Sciatic nerve (tissue), 2 donors: ENCODE results near the gene TOB1. TPM values are rescaled to one million over a fixed set of nuclear protein-coding genes. Genes with fewer than 3 reads are reported as not detected.

ENCODE experiments used
- ATAC-seq: fragments of 200-7000 bp; cut with Tn5 transposase; one replicate; pipeline ENCODE4 v1.9.1; 2020; ENCODE audit warnings: mild to moderate bottlenecking, moderate library complexity
- DNase-seq: peaks from one replicate; pipeline ENCODE4 v3.0.0-alpha.2; 2020; ENCODE audit warnings: low spot score
- intact Hi-C: fragments of 100-400 bp; cut with DNase I; formaldehyde crosslinking; loops from one replicate; pipeline ENCODE4 v1.14.2; 2022
- total RNA-seq: library from RNA; stranded (reverse); fragmentation: NEBNext Ultra II Directional; extraction: Animal tissue kit (Norgen Biotek cat#: 25700); gene quantifications from one replicate; pipeline ENCODE4 v1.2.1, GENCODE V29; 2021
- donor health status: DM: no; HTN: no; CAD: no.
- donor health status: DM: no; HTN: no; CAD: no.

TOB1 gene, protein sequence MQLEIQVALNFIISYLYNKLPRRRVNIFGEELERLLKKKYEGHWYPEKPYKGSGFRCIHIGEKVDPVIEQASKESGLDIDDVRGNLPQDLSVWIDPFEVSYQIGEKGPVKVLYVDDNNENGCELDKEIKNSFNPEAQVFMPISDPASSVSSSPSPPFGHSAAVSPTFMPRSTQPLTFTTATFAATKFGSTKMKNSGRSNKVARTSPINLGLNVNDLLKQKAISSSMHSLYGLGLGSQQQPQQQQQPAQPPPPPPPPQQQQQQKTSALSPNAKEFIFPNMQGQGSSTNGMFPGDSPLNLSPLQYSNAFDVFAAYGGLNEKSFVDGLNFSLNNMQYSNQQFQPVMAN
- total RNA-seq, result 114 TPM

DNA sequence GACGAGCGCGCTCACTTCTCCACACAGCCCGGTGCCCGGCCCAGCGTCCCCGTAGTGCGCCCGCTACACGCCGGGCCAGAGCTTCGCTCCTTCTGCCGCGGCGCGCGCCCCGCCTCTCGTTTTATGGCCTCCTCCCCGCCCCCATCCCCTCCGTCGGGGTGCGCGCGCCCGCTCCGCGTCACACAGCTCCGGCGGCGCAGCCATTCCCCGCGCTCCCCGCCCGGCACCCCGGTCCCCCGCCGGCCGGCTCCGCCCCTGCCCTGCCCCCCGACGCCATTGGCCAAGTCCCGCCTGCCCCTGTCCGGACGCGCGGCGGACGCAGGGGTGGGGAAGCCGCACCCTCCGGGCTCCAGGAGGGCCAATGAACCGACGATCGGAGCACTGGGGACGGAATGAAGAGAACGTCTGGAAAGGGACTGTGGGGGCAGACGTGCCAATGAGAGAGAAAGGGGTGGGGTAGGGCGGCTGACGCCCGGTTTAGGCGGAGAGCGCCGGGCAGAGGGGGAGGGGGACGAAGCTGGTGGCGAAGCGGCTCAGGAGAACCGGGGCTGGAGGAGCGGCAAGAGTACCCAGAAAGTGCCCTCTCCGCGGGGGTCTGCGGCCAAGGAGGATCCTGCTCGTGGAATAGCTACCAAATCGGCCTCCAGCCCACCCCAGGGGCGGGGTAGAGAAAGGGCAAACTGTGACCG, at the start of gene TOB1:
TSS of gene TOB1 (minus strand) at position 94 of the 689 bp plus-strand sequence. CDS start 2,337 bp downstream, outside the sequence.
- peak; percentile 99 for DNase-seq
- ATAC-seq, result peak; percentile 92
- intact Hi-C loops, result no loop called here

DNA sequence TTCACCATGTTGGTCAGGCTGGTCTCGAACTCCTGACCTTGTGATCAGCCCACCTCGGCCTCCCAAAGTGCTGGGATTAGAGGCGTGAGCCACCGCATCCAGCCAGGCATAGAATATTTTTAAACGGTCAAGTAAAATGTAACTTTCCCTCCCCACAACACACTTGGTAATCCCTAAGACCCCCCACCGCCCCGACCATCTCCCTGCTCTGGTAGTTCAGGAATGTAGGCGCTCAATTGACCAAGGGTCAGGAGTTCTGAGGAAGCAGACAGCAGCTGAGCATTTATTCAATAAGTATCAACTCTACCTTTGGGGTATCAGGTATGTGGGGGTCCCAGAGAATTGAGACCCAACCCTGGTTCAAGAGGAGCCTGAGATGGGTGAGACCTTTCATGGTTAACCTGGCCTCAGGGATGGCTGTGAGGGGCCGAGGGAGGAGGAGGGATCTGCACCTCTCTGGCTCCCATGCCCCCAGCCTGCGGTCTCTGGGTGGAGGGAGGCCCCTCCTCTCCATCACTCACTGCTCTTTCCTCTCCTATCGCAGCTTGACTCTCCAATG, 48.4 kb upstream of the TOB1 start:
- DNase-seq (no peak), ATAC-seq (no peak)
- intact Hi-C loops, result no loop called here

DNA sequence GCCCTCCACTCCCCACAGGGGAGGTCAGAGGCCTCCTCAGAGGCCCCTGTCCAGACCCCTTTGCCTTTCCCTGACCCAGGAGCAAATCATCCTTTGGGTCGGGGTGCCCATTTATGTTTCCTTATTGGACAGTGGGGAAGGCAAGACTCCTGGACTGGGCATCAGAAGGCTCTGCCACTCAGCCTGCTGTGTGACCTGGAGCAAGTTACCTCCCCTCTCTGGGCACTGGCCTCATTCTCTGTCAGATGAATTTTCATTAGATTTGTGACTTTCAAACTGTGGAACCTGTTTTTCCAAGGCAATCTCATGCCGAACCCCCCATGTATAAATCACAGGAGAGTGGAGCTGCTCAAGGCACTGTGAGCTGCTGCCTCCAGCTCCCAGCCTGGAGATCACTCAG, 47.0 kb upstream of the TOB1 start:
- intact Hi-C loops, result no loop called here
- no peak for DNase-seq
- no peak for ATAC-seq

DNA sequence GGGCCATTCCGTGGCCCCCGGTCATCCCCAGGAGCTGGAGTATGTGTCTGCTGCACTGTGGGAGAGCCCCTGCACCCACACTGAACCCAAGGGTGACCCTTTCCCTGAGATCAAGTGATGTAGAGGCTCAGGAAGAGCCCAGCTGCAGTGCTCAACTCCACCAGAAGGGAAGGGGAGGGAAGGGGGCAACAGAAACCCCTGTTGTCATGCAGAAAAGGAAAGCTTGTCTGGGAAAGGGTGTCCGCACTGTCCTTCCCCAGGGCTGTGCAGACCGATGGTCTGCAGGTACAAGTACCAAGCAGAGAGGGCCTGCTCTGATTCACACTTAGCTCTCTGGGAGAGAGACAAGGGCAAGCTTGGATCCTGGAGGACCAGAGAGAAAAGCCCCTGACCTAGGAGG, 45.7 kb upstream of the TOB1 start:
- no peak for DNase-seq
- intact Hi-C loops, result no loop called here
- no peak for ATAC-seq

DNA sequence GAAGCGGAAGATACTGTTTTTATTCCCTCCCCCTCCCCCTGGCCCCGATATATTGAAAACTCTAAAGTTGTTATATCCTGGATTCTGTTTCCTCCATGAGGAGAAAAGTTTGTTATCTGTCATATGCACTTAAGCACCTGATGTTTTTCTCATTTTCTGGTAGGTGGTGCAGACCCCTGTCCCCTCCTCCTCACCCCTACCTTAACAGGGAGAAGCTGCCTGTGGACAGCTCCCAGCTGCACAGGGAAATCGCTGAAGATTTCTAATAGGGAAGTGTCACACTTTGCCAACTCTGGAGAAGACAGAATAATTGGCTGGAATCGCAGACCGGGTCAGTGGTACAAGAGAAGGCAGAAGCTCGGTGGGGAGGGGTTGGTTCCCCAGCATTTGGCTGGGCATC, 45.3 kb upstream of the TOB1 start:
- DNase-seq (no peak), ATAC-seq (no peak)
- intact Hi-C loops, result no loop called here

DNA sequence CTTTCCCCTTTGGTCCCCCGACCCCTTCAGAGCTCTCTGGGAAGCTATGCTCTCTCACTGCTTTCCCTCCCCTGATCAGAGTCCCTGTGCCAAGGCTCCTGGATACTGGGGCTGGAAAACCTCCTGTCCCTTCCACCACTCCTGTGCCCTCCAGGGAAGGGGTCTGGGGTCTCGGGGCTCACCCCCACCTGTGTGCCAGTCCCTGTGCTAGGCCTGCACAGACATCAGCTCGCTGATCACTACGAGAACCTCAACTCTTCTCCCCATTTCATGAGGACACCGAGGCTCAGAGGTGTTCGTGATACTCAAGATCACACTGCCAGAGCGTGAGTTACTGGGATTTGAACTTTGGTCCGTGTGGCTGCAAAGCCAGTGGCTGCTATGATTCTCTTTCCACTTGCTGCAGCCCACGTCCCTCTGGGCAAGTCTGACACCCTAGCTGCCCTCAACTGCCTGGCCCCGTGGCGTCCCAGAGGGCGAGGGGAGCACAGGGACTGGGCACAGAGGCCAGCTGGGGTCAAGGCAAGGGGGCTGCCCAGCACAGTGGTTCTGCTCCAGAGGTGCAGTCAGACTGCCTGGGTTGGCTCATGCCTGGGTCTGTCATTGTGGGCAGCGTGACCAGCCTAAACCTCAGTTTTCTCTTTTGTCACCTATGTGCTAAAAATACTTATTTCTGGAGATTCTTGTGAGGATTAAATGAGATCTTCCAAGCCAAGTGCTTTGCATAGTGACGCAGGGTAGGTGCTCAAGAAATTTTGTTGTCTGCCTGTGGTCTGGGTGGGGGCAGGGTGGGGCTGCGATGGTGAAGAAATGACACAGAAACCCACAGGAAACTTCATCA, 43.8 kb upstream of the TOB1 start:
- DNase-seq (no peak), ATAC-seq (peak; percentile 58)
- intact Hi-C loops, result no loop called here

DNA sequence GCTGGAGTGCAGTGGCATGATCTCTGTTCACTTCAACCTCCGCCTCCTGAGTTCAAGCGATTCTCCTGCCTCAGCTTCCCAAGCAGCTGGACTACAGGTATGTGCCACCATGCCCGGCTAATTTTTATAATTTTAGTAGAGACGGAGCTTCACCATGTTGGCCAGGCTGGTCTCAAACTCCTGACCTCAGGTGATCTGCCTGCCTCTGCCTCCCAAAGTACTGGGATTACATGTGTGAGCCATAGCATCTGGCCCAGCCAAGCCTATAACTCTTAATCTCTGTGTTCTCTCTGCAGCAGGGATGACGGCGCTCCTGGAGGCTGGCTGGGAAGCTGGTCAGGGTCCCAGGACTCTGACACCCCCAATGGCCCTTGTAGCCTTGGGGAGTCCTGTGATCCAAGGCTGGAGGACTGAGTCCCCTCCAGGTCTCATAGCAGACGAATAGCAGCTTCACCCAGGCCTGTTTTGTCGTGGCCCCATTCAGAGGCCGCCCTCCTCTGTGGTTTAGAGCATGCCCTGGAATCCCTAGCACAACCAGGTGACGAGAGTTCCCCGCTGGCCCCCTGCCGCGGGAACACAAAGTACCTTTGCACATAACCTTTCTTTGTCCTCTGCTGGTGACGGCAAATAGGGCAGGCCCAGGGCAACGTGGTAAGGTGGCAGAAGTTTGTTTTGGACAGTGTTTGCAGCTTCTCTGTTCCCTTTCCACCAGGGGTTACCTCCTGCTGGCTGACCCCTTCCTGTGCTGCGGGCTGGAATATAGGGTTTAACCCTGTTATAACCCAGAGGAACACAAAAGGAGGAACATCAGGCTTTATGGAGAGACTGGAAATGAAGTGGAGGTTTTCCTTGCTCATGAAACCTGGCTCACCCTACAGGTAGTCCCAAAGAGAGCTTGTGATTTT, 43.0 kb upstream of the TOB1 start:
- no peak for DNase-seq

DNA sequence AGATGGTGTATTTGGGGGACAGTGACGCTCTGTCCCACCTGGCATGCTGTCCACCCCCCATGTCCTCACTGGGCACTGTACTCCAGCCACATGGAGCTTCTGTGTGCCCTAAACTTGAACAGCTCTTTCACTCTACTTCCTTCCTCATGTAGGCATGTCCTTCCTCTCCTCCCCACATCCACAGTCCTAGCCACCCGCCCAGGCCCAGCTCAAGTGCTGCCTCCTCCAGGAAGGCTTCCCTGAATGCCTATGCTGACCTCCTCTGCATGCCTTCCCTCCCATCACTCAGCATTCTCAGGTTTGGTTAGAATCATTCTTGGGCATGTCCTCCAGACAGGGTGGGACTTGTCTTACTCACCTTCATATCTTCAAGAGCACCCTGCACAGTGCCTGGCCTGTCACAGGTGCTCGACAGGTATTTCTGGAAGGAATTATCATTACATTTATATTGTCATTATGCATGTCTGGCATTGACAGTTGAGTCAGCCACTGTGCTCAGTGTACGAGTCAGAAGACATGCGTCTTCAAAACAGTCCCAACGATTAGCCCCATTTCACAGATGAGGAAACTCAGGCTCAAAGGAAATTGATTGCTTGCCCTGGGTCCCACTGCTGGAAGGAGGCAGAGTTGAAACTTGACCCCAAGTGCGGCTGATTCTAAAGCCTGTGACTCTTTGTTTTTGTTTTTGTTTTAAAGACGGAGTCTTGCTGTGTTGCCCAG, 42.1 kb upstream of the TOB1 start:
- DNase-seq (no peak), ATAC-seq (no peak)
- intact Hi-C loops, result no loop called here

More for the DNA sequence above, 43.0 kb upstream of the TOB1 start:
- intact Hi-C loops, result no loop called here
- ATAC-seq, result peak; percentile 73

DNA sequence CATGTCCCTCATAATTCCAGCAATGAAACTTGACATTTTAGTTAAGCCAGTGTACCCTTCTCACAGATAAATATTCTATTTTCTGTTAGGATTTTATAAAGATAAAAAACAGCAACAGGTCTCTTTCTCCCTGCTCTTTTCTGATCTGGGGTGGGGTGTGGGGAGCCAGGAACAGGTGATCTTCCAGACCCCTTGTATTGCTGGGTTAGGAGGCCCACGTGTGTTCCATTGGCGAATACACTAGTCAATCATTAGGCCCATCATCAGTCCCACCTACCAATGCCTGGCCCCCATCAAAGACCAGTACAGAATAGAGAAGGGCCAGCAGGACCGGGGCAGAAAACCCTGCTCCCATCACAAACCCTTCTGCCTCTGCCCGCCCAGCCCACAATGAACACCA, 40.3 kb upstream of the TOB1 start:
- intact Hi-C loops, result no loop called here
- DNase-seq (no peak), ATAC-seq (no peak)

DNA sequence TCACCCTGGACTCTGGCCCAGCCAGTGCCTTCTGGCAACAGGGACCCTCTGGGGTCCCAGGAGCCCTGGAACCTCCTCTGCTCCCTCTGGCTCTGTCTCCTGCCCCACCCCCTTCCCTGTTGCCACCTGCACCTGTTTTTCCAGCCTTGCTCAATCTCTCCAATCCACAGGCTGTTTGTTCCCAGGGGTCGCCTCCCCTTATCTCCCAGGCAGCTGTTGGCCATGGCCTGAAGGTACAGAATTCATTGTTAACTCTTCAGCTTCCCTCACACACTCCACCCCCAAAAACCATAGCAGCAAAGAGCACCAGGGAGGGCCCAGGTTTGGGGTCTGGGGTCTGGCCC, 39.3 kb upstream of the TOB1 start:
- DNase-seq (no peak), ATAC-seq (no peak)
- intact Hi-C loops, result no loop called here

DNA sequence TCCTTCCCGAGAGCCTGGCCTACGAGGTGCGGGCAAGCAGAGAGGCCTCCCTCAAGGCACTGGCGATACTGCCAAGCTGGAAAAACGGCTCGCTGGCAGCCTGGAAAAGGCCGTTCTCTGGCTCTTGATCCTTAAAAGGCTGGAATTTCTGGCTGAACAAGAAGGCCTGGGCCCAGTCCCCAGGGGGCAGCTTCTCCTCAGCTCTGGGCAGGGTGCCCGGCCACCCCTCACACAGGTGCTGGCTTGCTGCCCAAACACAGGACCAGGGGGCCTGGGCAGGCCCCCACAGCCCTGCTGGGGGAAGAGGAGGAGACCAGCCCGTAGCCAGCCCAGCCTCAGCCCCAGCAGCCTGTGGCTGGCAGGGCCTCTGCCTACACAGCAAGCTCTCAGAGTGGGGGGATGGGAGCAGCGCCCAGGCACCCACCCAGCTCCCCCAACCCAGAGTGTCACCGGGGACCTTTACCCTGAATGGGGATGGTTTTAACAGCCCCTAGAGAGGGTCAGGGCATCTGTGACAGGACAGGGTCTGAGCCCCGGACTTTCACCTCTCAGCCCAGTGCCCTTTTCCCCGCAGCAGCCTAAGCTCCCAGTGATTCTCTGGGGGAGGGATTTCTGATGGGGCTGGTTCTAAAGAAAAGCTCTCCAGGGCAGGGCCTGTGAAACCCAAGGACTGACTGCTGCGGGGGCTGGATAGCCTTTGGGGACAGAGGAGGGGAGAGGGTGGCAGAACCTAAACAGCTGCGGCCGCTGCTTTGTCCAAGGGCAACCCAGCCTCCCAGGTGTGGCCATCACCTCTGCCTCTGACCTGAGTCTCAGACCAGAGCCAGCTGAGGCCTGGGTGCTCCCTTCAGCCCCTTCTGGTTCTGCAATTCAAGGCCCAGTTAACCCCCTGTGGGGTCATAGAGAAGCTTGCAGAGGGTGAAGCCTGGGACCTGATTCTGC, 38.6 kb upstream of the TOB1 start:
- peak; percentile 73 for ATAC-seq
- intact Hi-C loops, result no loop called here
- peak; percentile 81 for DNase-seq

DNA sequence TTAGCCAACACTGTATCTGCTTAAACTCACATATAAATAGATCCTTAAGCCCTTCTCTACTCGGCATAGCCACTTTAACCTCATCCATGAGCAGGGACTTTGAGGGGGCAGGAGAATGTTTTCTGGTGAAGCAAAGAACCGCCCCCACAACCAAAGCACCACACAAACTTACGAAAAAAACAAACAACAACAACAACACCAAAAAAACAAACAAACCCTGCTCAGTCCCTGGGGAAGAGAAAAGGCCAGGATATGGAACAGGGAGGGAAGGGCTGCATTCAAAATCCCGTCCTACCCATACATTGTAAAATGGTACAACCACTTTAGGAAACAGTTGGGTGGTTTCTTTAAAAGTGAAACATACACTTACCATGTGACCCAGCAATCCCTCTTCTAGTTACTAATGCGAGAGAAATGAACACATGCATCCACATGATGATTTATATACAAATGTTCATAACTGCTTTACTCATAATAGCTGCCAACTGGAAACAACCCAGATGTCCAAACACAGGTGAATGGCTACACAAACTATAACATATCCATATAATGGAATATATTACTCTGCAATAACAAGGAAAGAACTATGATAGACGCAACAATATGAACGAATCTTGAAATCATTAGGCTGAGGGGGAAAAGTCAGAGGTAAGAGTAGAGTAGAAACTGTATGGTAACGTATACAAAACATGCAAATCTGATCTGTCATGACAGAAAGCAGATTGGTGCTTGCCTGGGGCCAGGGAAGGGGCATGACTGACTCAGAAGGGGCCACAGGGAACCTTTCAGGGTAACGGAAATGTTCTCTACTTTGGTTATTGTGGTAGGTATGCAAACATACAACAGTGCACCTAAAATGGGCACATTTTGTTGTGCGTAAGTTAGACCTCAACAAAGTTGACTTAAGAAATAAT, 37.7 kb upstream of the TOB1 start:
- DNase-seq (no peak), ATAC-seq (no peak)
- intact Hi-C loops, result no loop called here

DNA sequence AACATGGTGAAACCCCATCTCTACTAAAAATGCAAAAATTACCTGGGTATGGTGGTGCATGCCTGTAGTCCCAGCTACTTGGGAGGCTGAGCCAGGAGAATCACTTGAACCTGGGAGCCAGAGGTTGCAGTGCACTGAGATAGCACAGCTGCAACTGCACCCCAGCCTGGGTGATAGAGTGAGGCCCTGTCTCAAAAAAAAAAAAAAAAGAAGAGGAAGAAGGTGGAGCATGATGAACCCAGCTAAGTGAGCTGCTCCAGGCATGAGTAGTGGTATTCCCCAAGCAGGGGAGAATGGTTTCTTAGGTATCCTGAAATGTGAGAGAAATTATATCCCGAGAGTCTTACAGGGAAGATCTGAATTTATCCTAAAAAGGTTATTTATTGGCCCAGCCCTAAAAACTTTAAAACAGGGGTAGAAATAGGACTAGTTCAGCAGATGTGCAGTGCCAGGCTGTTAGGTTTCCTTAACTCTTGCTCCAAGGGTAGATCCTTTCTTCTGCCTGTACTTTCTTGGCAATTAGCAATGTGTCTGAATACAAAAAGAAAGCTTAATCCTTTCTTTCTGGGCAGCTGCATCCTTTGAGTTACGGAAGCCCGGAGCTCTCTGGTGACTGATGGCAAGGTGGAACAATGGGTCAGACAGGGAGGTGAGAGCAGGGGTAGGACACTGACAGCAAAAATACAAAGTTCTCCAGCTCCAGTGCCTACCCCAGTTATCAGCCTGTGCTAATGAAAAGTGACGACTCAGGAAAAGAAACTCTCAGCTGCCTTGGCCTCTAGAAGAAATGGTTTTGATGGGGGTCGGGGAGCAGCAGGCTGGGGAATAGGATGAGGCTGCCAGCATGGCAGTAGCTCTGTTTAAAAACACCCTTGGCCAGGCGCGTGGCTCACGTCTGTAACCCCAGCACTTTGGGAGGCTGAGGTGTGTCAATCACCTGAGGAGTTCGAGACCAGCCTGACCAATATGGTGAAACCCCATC, 36.5 kb upstream of the TOB1 start:
- no peak for DNase-seq
- intact Hi-C loops, result no loop called here
- no peak for ATAC-seq

DNA sequence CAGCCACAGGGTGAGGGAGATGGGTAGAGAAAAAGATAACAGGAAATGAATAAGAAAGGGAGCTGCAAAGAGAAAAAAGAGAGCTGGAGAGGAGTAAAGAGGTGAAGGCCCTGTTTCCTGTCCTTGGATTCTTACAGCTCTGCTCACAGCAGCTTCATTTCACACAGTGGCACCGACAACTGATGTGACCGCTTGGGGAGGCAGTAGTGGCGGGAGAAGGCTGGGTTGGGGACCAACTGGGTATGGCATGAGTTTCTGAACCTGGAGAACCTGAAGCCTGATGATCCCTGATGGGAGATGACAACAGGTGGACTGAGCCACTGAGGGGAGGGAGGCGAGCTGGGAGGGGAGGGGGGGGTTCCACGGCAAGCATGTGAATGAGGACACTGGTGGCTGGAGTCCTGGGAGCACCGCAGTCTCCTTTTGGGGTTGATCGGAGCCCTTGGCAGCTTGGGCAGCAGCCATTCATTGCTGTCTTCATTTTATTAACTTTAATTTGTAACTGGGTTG, 34.3 kb upstream of the TOB1 start:
- ATAC-seq (no peak), DNase-seq (no peak)
- intact Hi-C loops, result no loop called here
